ENCODE measurements around the gene KIF1A.

The KIF1A gene

GRCh38 chr2:240725266-240725665, 94.8 kb downstream of the KIF1A start:
- no peak overlapping the region for H3K4me2 ChIP-seq (ENCODE audit: low read depth, low read length, poor library complexity, severe bottlenecking)
- no peak overlapping the region for H2AFZ ChIP-seq (ENCODE audit: low read length)
- H3K9me3 ChIP-seq (ENCODE audit: insufficient read depth, low read depth, low read length), result no peaks in the 10 kb centered on the region
- no peak overlapping the region for H3K4me3 ChIP-seq (ENCODE audit: low read length, poor library complexity, severe bottlenecking)
- no peak overlapping the region for H3K9ac ChIP-seq (ENCODE audit: low read depth, low read length, poor library complexity, severe bottlenecking)
- TF ChIP-seq EZH2phosphoT487 (IDR thresholded peaks at IDR 0.05; ENCODE audit: borderline replicate concordance), result no peak
- TF ChIP-seq, protein P1, sequence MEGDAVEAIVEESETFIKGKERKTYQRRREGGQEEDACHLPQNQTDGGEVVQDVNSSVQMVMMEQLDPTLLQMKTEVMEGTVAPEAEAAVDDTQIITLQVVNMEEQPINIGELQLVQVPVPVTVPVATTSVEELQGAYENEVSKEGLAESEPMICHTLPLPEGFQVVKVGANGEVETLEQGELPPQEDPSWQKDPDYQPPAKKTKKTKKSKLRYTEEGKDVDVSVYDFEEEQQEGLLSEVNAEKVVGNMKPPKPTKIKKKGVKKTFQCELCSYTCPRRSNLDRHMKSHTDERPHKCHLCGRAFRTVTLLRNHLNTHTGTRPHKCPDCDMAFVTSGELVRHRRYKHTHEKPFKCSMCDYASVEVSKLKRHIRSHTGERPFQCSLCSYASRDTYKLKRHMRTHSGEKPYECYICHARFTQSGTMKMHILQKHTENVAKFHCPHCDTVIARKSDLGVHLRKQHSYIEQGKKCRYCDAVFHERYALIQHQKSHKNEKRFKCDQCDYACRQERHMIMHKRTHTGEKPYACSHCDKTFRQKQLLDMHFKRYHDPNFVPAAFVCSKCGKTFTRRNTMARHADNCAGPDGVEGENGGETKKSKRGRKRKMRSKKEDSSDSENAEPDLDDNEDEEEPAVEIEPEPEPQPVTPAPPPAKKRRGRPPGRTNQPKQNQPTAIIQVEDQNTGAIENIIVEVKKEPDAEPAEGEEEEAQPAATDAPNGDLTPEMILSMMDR (conservative IDR thresholded peaks at IDR 0.05; ENCODE audit: low read length), result no peak
- H3K9me2 ChIP-seq (replicated peaks; ENCODE audit: low read depth, low read length), result no peaks in the 10 kb centered on the region
- no peaks in the 10 kb centered on the region for H3F3A ChIP-seq (ENCODE audit: low read depth)
- no peaks in the 10 kb centered on the region for H3K36me3 ChIP-seq (ENCODE audit: insufficient read depth, low read length)
- H4K20me1 ChIP-seq (ENCODE audit: insufficient read depth, low read length, poor library complexity, severe bottlenecking), result no peaks in the 10 kb centered on the region
- H3K4me1 ChIP-seq (ENCODE audit: insufficient read depth, low read length, poor library complexity, severe bottlenecking), result no peaks in the 10 kb centered on the region
- H3K79me2 ChIP-seq (ENCODE audit: insufficient read depth, low read length), result no peaks in the 10 kb centered on the region
- H3K27me3 ChIP-seq (ENCODE audit: insufficient read depth, low read length, poor library complexity, severe bottlenecking), result no peaks in the 10 kb centered on the region

DNA sequence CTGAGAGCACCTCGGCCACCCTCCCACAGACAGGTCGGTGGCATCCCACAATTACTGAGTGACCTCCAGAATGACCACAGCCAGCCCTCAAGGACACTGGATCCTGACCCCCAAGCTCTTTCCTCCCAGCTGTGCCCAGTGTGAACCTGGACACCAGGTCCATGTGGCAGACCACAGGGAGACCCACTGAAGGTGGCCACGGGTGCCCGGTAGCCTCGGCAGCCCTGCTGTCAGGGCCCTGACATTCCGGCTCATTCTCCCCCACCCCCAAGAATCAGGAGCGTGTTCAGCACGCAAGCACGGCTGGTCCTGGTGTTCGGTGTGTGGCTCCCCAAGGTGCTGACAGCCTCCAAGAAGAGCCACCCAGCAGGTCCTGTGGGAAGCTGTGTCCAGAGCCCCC, 95.6 kb downstream of the KIF1A start:
- H3K4me3 ChIP-seq (ENCODE audit: low read length, poor library complexity, severe bottlenecking), result no peak overlapping the region
- no peak overlapping the region for H2AFZ ChIP-seq (ENCODE audit: low read length)
- no peak overlapping the region for H3K4me2 ChIP-seq (ENCODE audit: low read depth, low read length, poor library complexity, severe bottlenecking)
- no peaks in the 10 kb centered on the region for H3K9me2 ChIP-seq (replicated peaks; ENCODE audit: low read depth, low read length)
- H4K20me1 ChIP-seq (ENCODE audit: insufficient read depth, low read length, poor library complexity, severe bottlenecking), result no peaks in the 10 kb centered on the region
- H3K4me1 ChIP-seq (ENCODE audit: insufficient read depth, low read length, poor library complexity, severe bottlenecking), result no peaks in the 10 kb centered on the region
- no peak overlapping the region for H3K9ac ChIP-seq (ENCODE audit: low read depth, low read length, poor library complexity, severe bottlenecking)
- no peaks in the 10 kb centered on the region for H3K27me3 ChIP-seq (ENCODE audit: insufficient read depth, low read length, poor library complexity, severe bottlenecking)
- H3K9me3 ChIP-seq (ENCODE audit: insufficient read depth, low read depth, low read length), result no peaks in the 10 kb centered on the region
- TF ChIP-seq EZH2phosphoT487 (IDR thresholded peaks at IDR 0.05; ENCODE audit: borderline replicate concordance), result no peak
- TF ChIP-seq, protein P1 (conservative IDR thresholded peaks at IDR 0.05; ENCODE audit: low read length), result no peak
- no peaks in the 10 kb centered on the region for H3K79me2 ChIP-seq (ENCODE audit: insufficient read depth, low read length)
- H3F3A ChIP-seq (ENCODE audit: low read depth), result no peaks in the 10 kb centered on the region
- no peaks in the 10 kb centered on the region for H3K36me3 ChIP-seq (ENCODE audit: insufficient read depth, low read length)

- Histone ChIP-seq H3K9me2 (replicated peaks; ENCODE audit: low read depth, low read length) (no peaks in the 10 kb centered on the region), H3K4me2 (ENCODE audit: low read depth, low read length, poor library complexity, severe bottlenecking) (no peak overlapping the region), H3K9me3 (ENCODE audit: insufficient read depth, low read depth, low read length) (no peaks in the 10 kb centered on the region), H3K4me1 (ENCODE audit: insufficient read depth, low read length, poor library complexity, severe bottlenecking) (no peaks in the 10 kb centered on the region), H3K79me2 (ENCODE audit: insufficient read depth, low read length) (no peaks in the 10 kb centered on the region), H3K9ac (ENCODE audit: low read depth, low read length, poor library complexity, severe bottlenecking) (no peak overlapping the region), H3K4me3 (ENCODE audit: low read length, poor library complexity, severe bottlenecking) (no peak overlapping the region), H4K20me1 (ENCODE audit: insufficient read depth, low read length, poor library complexity, severe bottlenecking) (no peaks in the 10 kb centered on the region), H3K36me3 (ENCODE audit: insufficient read depth, low read length) (no peaks in the 10 kb centered on the region), H3F3A (ENCODE audit: low read depth) (no peaks in the 10 kb centered on the region), H2AFZ (ENCODE audit: low read length) (no peak overlapping the region), H3K27me3 (ENCODE audit: insufficient read depth, low read length, poor library complexity, severe bottlenecking) (no peaks in the 10 kb centered on the region)
- TF ChIP-seq, protein P1 (conservative IDR thresholded peaks at IDR 0.05; ENCODE audit: low read length), result no peak
- no peak for TF ChIP-seq EZH2phosphoT487 (IDR thresholded peaks at IDR 0.05; ENCODE audit: borderline replicate concordance)
These were observed 96.2 kb downstream of the KIF1A start for GRCh38 chr2:240723851-240724250.
